Duodenal mucosa (tissue), 2 donors: ENCODE measurements around the gene ARAP3.

Experiments used
- H3K27ac ChIP-seq: one replicate; pipeline ENCODE4 v1.7.0; 2013; ENCODE audit warnings: low read depth, low read length
- H3K27me3 ChIP-seq, 2 donors: one replicate each; pipeline ENCODE4 v1.7.0; 2013; ENCODE audit warnings: low read length in 2 of 2, control low read depth in 1 of 2; ENCODE audit not compliant: insufficient read depth in 2 of 2, control insufficient read depth in 1 of 2
- H3K36me3 ChIP-seq, 2 donors: one replicate each; pipeline ENCODE4 v1.7.0; 2013; ENCODE audit warnings: low read length in 2 of 2, control low read depth in 1 of 2; ENCODE audit not compliant: insufficient read depth in 2 of 2, control insufficient read depth in 1 of 2
- H3K4me1 ChIP-seq, 2 donors: one replicate each; pipeline ENCODE4 v1.7.0; 2013; ENCODE audit warnings: low read length in 2 of 2, control low read depth in 1 of 2; ENCODE audit not compliant: insufficient read depth in 2 of 2, control insufficient read depth in 1 of 2
- H3K4me3 ChIP-seq, 2 donors: one replicate each; pipeline ENCODE4 v1.7.0; 2013; ENCODE audit warnings: low read length in 2 of 2, low read depth in 1 of 2
- H3K9ac ChIP-seq, 2 donors: one replicate each; pipeline ENCODE4 v1.7.0; 2013; ENCODE audit warnings: low read length in 2 of 2, low read depth in 1 of 2
- H3K9me3 ChIP-seq, 2 donors: one replicate each; pipeline ENCODE4 v1.7.0; 2013; ENCODE audit warnings: low read length in 2 of 2, control low read depth in 1 of 2; ENCODE audit not compliant: control insufficient read depth in 1 of 2

ARAP3 gene

DNA sequence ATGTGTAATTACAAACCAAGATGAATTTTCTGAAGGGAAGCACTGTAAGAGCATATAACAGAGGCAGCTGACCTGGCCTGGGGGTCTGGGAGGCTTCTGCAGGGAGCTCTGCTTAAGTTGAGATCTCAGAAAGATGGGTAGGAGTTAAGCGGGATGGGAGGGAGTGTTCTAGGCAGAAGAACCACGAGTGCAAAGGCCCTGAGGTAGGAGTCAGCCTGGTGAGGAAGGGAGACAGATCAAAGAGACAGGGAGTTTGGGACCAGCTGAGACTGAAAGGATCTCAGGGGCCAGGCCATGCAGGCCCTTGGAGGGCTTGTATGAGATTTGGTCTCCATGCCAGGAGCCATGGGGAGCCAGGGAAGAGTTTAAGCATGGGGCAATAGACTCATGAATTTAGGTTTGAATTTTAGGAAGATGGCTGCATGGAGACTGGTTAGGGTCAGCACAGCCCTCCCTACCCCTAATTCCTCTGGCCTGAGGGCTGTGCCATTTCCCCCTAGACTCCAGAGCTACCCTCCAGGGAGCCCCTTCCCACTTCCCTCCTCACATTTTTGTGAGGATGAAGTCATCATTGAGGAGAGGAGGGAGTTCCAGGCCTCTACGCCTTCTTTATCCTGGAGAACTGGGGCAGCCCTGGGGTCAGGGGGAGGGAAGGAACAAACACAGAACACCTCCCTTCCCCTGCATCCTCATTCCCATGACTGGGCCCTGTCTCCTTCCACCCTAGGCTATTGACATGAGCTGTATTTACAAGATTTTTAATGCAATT, 4.8 kb upstream of the ARAP3 start:
- no peak overlapping the region for H3K9ac ChIP-seq
- peaks cover 6 to 7% of the 10 kb centered on the region in 2 donors for H3K4me1 ChIP-seq
- no peaks in the 10 kb centered on the region for H3K36me3 ChIP-seq
- no peak overlapping the region for H3K27ac ChIP-seq
- peaks cover 0 to 9% of the 10 kb centered on the region in 2 donors for H3K27me3 ChIP-seq
- no peak overlapping the region for H3K4me3 ChIP-seq
- no peaks in the 10 kb centered on the region for H3K9me3 ChIP-seq

DNA sequence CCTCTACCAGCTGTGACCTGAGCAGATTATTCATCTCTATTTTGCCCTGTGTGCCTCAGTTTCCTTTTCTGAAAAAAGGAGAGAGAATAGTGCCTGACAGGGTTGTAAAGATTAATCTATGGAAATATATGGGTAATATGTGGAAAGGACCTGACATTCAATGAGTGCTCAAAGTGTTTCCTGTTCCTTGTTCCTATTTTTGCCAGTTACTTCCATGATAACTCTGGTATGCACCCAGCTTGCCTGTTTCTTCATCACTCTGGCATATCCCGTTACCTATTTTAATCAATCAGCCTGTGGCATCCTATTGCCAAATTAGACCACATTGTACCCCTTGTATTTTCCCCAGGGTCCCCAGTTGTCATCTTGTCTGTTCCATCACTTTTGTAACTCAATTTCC, 3.6 kb upstream of the ARAP3 start:
- Histone ChIP-seq H3K27ac (no peak overlapping the region), H3K4me3 (no peak overlapping the region), H3K27me3 (peaks cover 3 to 12% of the 10 kb centered on the region in 2 donors), H3K9ac (no peak overlapping the region), H3K9me3 (no peaks in the 10 kb centered on the region), H3K36me3 (no peaks in the 10 kb centered on the region), H3K4me1 (peaks cover 18% of the 10 kb centered on the region in 2 donors)

GRCh38 chr5:141683596-141684141, 1.6 kb upstream of the ARAP3 start:
- no peaks in the 10 kb centered on the region for H3K36me3 ChIP-seq
- peaks cover 3% of the 10 kb centered on the region in 2 donors for H3K27me3 ChIP-seq
- peaks cover 19 to 23% of the 10 kb centered on the region in 2 donors for H3K4me1 ChIP-seq
- H3K9ac ChIP-seq = no peak overlapping the region
- H3K27ac ChIP-seq = no peak overlapping the region
- no peaks in the 10 kb centered on the region for H3K9me3 ChIP-seq
- no peak overlapping the region for H3K4me3 ChIP-seq

DNA sequence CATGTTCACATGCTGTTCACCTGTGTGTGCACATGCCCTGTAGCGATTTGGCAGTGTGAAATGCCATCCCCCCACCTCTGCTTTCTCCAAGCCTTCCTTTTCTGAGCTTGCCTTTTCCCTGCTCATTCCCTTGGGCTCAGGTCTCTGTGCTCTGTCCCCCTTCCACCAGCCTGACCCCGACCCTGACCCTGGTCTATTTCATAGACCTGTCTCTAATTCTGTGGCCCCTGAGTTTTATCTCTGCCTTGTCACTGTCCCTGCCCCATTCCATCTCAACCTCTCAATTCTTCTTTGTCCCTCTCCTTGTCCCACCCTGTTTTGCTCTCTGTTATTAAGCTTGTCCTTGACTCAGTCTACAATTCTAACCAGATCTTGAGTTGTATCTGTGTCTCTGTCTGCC, 735 bp downstream of the ARAP3 start:
- peaks cover 3% of the 10 kb centered on the region in 2 donors for H3K27me3 ChIP-seq
- no peak overlapping the region for H3K27ac ChIP-seq
- no peaks in the 10 kb centered on the region for H3K36me3 ChIP-seq
- peak overlapping the region; percentile 64 to 67 for H3K4me3 ChIP-seq
- H3K9me3 ChIP-seq = no peaks in the 10 kb centered on the region
- peaks cover 19 to 23% of the 10 kb centered on the region in 2 donors for H3K4me1 ChIP-seq
- H3K9ac ChIP-seq = peak overlapping the region; percentile 62 to 69

- H3K27ac ChIP-seq = no peak overlapping the region
- H3K36me3 ChIP-seq = no peaks in the 10 kb centered on the region
- peak overlapping the region in 1 of 2 donors; percentile 62 for H3K9ac ChIP-seq
- H3K27me3 ChIP-seq = peaks cover 3% of the 10 kb centered on the region in 2 donors
- peak overlapping the region; percentile 64 to 67 for H3K4me3 ChIP-seq
- no peaks in the 10 kb centered on the region for H3K9me3 ChIP-seq
- peaks cover 19 to 23% of the 10 kb centered on the region in 2 donors for H3K4me1 ChIP-seq
Observed at GRCh38 chr5:141680751-141681201, 1.3 kb downstream of the ARAP3 start.

DNA sequence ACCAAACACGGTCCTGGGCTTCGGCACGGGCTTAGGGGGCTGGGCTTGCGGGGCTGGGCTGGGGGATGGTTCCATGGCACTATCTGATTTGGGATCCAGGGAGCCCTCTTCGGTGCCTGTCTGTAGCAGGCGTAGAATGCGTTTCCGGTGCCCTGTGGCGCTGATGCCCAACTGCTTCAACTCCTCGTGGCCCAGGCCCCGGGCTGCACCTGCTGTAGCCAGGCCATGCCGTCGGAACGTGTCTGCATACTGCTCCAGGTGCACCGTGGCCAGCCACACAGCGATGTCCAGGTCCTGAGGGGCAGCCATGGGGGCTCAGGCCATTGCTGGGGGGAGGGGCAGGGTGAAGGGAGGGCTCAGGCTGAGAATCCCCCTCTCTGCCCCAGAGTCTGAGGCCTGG, 1.9 kb downstream of the ARAP3 start:
- Histone ChIP-seq H3K9me3 (no peaks in the 10 kb centered on the region), H3K27me3 (peaks cover 3% of the 10 kb centered on the region in 2 donors), H3K9ac (no peak overlapping the region), H3K36me3 (no peaks in the 10 kb centered on the region), H3K4me1 (peaks cover 19 to 23% of the 10 kb centered on the region in 2 donors), H3K4me3 (no peak overlapping the region), H3K27ac (no peak overlapping the region)

- H3K27ac ChIP-seq = no peak overlapping the region
- H3K36me3 ChIP-seq = no peaks in the 10 kb centered on the region
- no peak overlapping the region for H3K4me3 ChIP-seq
- no peaks in the 10 kb centered on the region for H3K9me3 ChIP-seq
- H3K9ac ChIP-seq = no peak overlapping the region
- H3K27me3 ChIP-seq = peaks cover 3% of the 10 kb centered on the region in 2 donors
- H3K4me1 ChIP-seq = peaks cover 16 to 19% of the 10 kb centered on the region in 2 donors
Observed at GRCh38 chr5:141677415-141677814, 4.6 kb downstream of the ARAP3 start.

- peaks cover 0 to 6% of the 10 kb centered on the region in 2 donors for H3K36me3 ChIP-seq
- H3K9ac ChIP-seq = no peak overlapping the region
- peaks cover 3 to 6% of the 10 kb centered on the region in 2 donors for H3K4me1 ChIP-seq
- peaks cover 0 to under 1% of the 10 kb centered on the region in 2 donors for H3K27me3 ChIP-seq
- H3K9me3 ChIP-seq = no peaks in the 10 kb centered on the region
- H3K27ac ChIP-seq = no peak overlapping the region
- H3K4me3 ChIP-seq = no peak overlapping the region
Observed at GRCh38 chr5:141675672-141676071, 6.4 kb downstream of the ARAP3 start.

DNA sequence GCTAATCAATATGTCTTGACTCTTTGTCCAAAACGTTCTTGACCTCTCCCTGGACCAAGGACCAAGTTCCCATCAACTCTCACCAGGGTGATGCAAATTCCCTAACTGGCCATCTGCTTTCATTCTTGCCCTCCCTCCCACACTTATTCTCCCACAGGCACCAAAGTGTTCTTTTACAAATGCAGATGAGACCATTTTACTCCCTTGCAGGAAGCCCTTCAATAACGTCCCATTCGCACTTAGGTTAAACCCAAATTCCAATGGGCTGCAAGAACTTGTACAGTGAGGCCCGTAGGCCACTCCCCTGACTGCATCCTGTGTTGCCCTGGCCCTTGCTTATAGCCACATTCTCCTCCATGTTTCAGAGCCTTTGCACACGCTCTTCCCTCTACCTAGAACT, 7.3 kb downstream of the ARAP3 start:
- no peak overlapping the region for H3K9ac ChIP-seq
- no peaks in the 10 kb centered on the region for H3K9me3 ChIP-seq
- peaks cover 0 to 6% of the 10 kb centered on the region in 2 donors for H3K36me3 ChIP-seq
- no peaks in the 10 kb centered on the region for H3K4me1 ChIP-seq
- no peak overlapping the region for H3K4me3 ChIP-seq
- no peaks in the 10 kb centered on the region for H3K27me3 ChIP-seq
- H3K27ac ChIP-seq = no peak overlapping the region
